GM23338 (cell line): ENCODE results near the gene FTCD. TPM values are rescaled to one million over a fixed set of nuclear protein-coding genes. Genes with fewer than 3 reads are reported as not detected.

Experiments
- ATAC-seq: fragments of 200-7000 bp; cut with Tn5 transposase; 3 replicates; pipeline ENCODE4 v1.9.1; 2020
- DNase-seq: peaks from one replicate; pipeline ENCODE4 v3.0.0-alpha.2; 2015; ENCODE audit warnings: low spot score
- H2AFZ ChIP-seq: fragments of 200-600 bp; sonication (generic); 2 replicates; pipeline ENCODE4 v1.8.0; 2016; ENCODE audit warnings: antibody characterized with exemption, mild to moderate bottlenecking, moderate library complexity
- H3F3A ChIP-seq: fragments of 200-600 bp; sonication (generic); replicated peaks from 2 replicates; pipeline ENCODE4 v1.8.0; 2017; ENCODE audit warnings: antibody characterized with exemption, mixed run types, low read depth
- H3K27ac ChIP-seq: fragments of 200-600 bp; sonication (generic); 2 replicates; pipeline ENCODE4 v1.6.1; 2016; ENCODE audit warnings: low read depth
- H3K27me3 ChIP-seq: fragments of 200-600 bp; sonication (generic); 2 replicates; pipeline ENCODE4 v1.8.0; 2016; ENCODE audit warnings: mild to moderate bottlenecking, mixed run types, moderate library complexity; ENCODE audit not compliant: insufficient read depth
- H3K36me3 ChIP-seq: fragments of 200-600 bp; sonication (generic); 2 replicates; pipeline ENCODE4 v1.8.0; 2016; ENCODE audit warnings: mild to moderate bottlenecking; ENCODE audit not compliant: insufficient read depth
- H3K4me1 ChIP-seq: fragments of 200-600 bp; sonication (generic); 2 replicates; pipeline ENCODE4 v1.8.0; 2016; ENCODE audit warnings: mild to moderate bottlenecking, moderate library complexity; ENCODE audit not compliant: insufficient read depth
- H3K4me2 ChIP-seq: fragments of 200-600 bp; sonication (generic); 2 replicates; pipeline ENCODE4 v1.7.1; 2017; ENCODE audit warnings: mixed run types
- H3K4me3 ChIP-seq: fragments of 200-600 bp; sonication (generic); 2 replicates; pipeline ENCODE4 v1.6.1; 2016; ENCODE audit warnings: mixed run types
- H3K79me2 ChIP-seq: fragments of 200-600 bp; sonication (generic); replicated peaks from 2 replicates; pipeline ENCODE4 v1.8.0; 2017; ENCODE audit warnings: mild to moderate bottlenecking; ENCODE audit not compliant: insufficient read depth
- H3K9me2 ChIP-seq: fragments of 200-600 bp; sonication (generic); 2 replicates; pipeline ENCODE4 v1.8.0; 2017; ENCODE audit not compliant: insufficient read depth
- H4K20me1 ChIP-seq: fragments of 200-600 bp; sonication (generic); replicated peaks from 2 replicates; pipeline ENCODE4 v1.8.0; 2017; ENCODE audit warnings: mild to moderate bottlenecking; ENCODE audit not compliant: insufficient read depth
- H3K27ac Mint-ChIP-seq: 2 replicates; pipeline ENCODE4 v1.8.0; 2020; ENCODE audit warnings: inconsistent platforms, mild to moderate bottlenecking, moderate library complexity, mixed read lengths
- H3K27me3 Mint-ChIP-seq: 3 replicates; pipeline ENCODE4 v1.8.0; 2022; ENCODE audit warnings: low read depth, mild to moderate bottlenecking, moderate library complexity, mixed read lengths, inconsistent platforms; ENCODE audit not compliant: insufficient read depth, poor library complexity
- H3K36me3 Mint-ChIP-seq: 3 replicates; pipeline ENCODE4 v1.8.0; 2021; ENCODE audit warnings: low read depth, mild to moderate bottlenecking, inconsistent platforms, moderate library complexity, mixed read lengths
- H3K4me1 Mint-ChIP-seq: 3 replicates; pipeline ENCODE4 v1.8.0; 2020; ENCODE audit warnings: mild to moderate bottlenecking, inconsistent platforms, mixed read lengths
- H3K4me3 Mint-ChIP-seq: 3 replicates; pipeline ENCODE4 v1.8.0; 2021; ENCODE audit warnings: moderate library complexity, mild to moderate bottlenecking, inconsistent platforms, mixed read lengths
- H3K9me3 Mint-ChIP-seq: 3 replicates; pipeline ENCODE4 v1.8.0; 2020; ENCODE audit warnings: moderate library complexity, mild to moderate bottlenecking, inconsistent platforms, mixed read lengths
- CREB1 ChIP-seq: fragments of 250-450 bp; sonication (Bioruptor Pico); IDR thresholded peaks from 2 replicates; pipeline ENCODE4 v1.5.0; 2020; ENCODE audit warnings: low read depth, mild to moderate bottlenecking, moderate library complexity
- EZH2phosphoT487 ChIP-seq: fragments of 200-600 bp; sonication (generic); IDR thresholded peaks from one replicate; pipeline ENCODE4 v1.8.1; 2018; ENCODE audit warnings: antibody characterized with exemption; ENCODE audit not compliant: unreplicated experiment
- JUNB ChIP-seq: IDR thresholded peaks from one replicate; pipeline ENCODE4 v1.6.1; 2016; ENCODE audit warnings: antibody characterized with exemption; ENCODE audit not compliant: unreplicated experiment
- NANOG ChIP-seq: IDR thresholded peaks from 2 replicates; pipeline ENCODE4 v1.6.1; 2016; ENCODE audit warnings: antibody characterized with exemption, borderline replicate concordance
- REST ChIP-seq: IDR thresholded peaks from one replicate; pipeline ENCODE4 v1.6.1; 2018; ENCODE audit warnings: antibody characterized with exemption; ENCODE audit not compliant: unreplicated experiment
- STAT1 ChIP-seq: IDR thresholded peaks from one replicate; pipeline ENCODE4 v1.6.1; 2016; ENCODE audit warnings: antibody characterized with exemption; ENCODE audit not compliant: unreplicated experiment
- ZNF114 ChIP-seq: fragments of 250-450 bp; sonication (Bioruptor Pico); IDR thresholded peaks from 2 replicates; pipeline ENCODE4 v1.5.0; 2020; ENCODE audit warnings: mild to moderate bottlenecking, moderate library complexity
- ZNF331 ChIP-seq: fragments of 250-450 bp; sonication (Bioruptor Pico); IDR thresholded peaks from 2 replicates; pipeline ENCODE4 v1.5.0; 2020; ENCODE audit warnings: low read depth, mild to moderate bottlenecking, moderate library complexity
- ZNF462 ChIP-seq: fragments of 250-450 bp; sonication (Bioruptor Pico); IDR thresholded peaks from 2 replicates; pipeline ENCODE4 v1.5.0; 2020; ENCODE audit warnings: mild to moderate bottlenecking, moderate library complexity
- polyA plus RNA-seq: library from polyadenylated mRNA; unstranded; fragments of >200 nt; fragmentation: Nextera tagmentation; extraction: Ambion mirVana; gene quantifications from 2 replicates; pipeline ENCODE4 v1.2.1, GENCODE V29; 2016
- total RNA-seq: library from RNA; depleted of rRNA; stranded (reverse); fragments of >200 nt; shearing (Covaris generic); gene quantifications from 2 replicates; pipeline ENCODE4 v1.2.3, GENCODE V29; 2014
- TF ChIP-seq, protein P1 (sequence below): IDR thresholded peaks from 2 replicates; pipeline ENCODE4 v1.6.1; 2016; ENCODE audit warnings: antibody characterized with exemption
- TF ChIP-seq, protein P2 (sequence below), 2 experiments: fragments of 200-600 bp in 1 of 2; sonication (generic) in 1 of 2; conservative IDR thresholded peaks; 2 replicates each; pipeline versions ENCODE4 v1.5.1 to v1.6.1; 2016 to 2017; ENCODE audit warnings: antibody characterized with exemption in 2 of 2, low read depth in 2 of 2, mild to moderate bottlenecking in 2 of 2, moderate library complexity in 1 of 2

The FTCD gene
- total and polyA plus RNA-seq, 2 experiments from 2014 or later = 0.90 to 2.3 TPM

GRCh38 chr21:46205166-46205565 lies 49.8 kb upstream of the FTCD start:
- Histone ChIP-seq H3F3A (no peaks in the 10 kb centered on the region), H4K20me1 (0 out of 2 replicates have a peak, but pooled peaks cover 10% of the 10 kb centered on the region), H3K36me3 (peaks cover 29% of the 10 kb centered on the region), H3K27me3 (no peaks in the 10 kb centered on the region), H2AFZ (no peak overlapping the region), H3K4me3 (no peak overlapping the region), H3K27ac (no peak overlapping the region), H3K79me2 (no peaks in the 10 kb centered on the region; the same call in 1 of the 2 replicates), H3K9me2 (no peaks in the 10 kb centered on the region), H3K4me2 (no peak overlapping the region), H3K4me1 (no peaks in the 10 kb centered on the region)
- TF ChIP-seq, protein P1, sequence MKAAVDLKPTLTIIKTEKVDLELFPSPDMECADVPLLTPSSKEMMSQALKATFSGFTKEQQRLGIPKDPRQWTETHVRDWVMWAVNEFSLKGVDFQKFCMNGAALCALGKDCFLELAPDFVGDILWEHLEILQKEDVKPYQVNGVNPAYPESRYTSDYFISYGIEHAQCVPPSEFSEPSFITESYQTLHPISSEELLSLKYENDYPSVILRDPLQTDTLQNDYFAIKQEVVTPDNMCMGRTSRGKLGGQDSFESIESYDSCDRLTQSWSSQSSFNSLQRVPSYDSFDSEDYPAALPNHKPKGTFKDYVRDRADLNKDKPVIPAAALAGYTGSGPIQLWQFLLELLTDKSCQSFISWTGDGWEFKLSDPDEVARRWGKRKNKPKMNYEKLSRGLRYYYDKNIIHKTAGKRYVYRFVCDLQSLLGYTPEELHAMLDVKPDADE = no peak
- TF ChIP-seq STAT1 (no peak), NANOG (no peak), REST (no peak), CREB1 (CRISPR knock-in tag) (no peak), EZH2phosphoT487 (no peak), JUNB (no peak), ZNF462 (CRISPR knock-in tag) (no peak), ZNF114 (no peak), ZNF331 (CRISPR knock-in tag) (no peak)
- TF ChIP-seq, protein P2, sequence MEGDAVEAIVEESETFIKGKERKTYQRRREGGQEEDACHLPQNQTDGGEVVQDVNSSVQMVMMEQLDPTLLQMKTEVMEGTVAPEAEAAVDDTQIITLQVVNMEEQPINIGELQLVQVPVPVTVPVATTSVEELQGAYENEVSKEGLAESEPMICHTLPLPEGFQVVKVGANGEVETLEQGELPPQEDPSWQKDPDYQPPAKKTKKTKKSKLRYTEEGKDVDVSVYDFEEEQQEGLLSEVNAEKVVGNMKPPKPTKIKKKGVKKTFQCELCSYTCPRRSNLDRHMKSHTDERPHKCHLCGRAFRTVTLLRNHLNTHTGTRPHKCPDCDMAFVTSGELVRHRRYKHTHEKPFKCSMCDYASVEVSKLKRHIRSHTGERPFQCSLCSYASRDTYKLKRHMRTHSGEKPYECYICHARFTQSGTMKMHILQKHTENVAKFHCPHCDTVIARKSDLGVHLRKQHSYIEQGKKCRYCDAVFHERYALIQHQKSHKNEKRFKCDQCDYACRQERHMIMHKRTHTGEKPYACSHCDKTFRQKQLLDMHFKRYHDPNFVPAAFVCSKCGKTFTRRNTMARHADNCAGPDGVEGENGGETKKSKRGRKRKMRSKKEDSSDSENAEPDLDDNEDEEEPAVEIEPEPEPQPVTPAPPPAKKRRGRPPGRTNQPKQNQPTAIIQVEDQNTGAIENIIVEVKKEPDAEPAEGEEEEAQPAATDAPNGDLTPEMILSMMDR (conservative IDR thresholded peaks at IDR 0.05; ENCODE audit: low read depth in 2 of 2) = no peak
- DNase-seq (no peak), ATAC-seq (no peak)
- peaks cover 61% of the 10 kb centered on the region for H3K36me3 Mint-ChIP-seq
- peaks cover 6% of the 10 kb centered on the region for H3K27me3 Mint-ChIP-seq
- peaks cover 4% of the 10 kb centered on the region for H3K4me1 Mint-ChIP-seq
- H3K27ac Mint-ChIP-seq = no peak overlapping the region
- no peak overlapping the region for H3K4me3 Mint-ChIP-seq
- H3K9me3 Mint-ChIP-seq = no peaks in the 10 kb centered on the region
